ENCODE data around the gene INSIG2. TPM values are rescaled to one million over a fixed set of nuclear protein-coding genes. Genes with fewer than 3 reads are reported as not detected.
A peak's percentile ranks its signal among the peaks of the same experiment; 100 is the strongest.
"Not testable (repeated sequence)": the region's sequence is repeated elsewhere in the genome, so short reads cannot be mapped to it uniquely, and the experiment has no call there.

INSIG2 gene
- total RNA-seq, 1 experiment from 2014 or later, result 13.5 TPM

- DNase-seq (ENCODE audit: low read depth), result peak; percentile 98
Observed at GRCh38 chr2:118059919-118060478, 28.3 kb upstream of the INSIG2 start.

- DNase-seq (ENCODE audit: low read depth), result peak; percentile 97
Observed at GRCh38 chr2:118061135-118061955, 26.9 kb upstream of the INSIG2 start.

- DNase-seq (ENCODE audit: low read depth), result peak; percentile 44
Observed at GRCh38 chr2:118062048-118062447, 26.2 kb upstream of the INSIG2 start.

- DNase-seq (ENCODE audit: low read depth), result no peak
Observed at GRCh38 chr2:118062669-118063068, 25.6 kb upstream of the INSIG2 start.

- no peak for DNase-seq (ENCODE audit: low read depth)
Observed at GRCh38 chr2:118065015-118065706, 23.1 kb upstream of the INSIG2 start.

GRCh38 chr2:118065921-118066511 lies 22.3 kb upstream of the INSIG2 start:
- no peak for DNase-seq (ENCODE audit: low read depth)

GRCh38 chr2:118077636-118078247 lies 10.5 kb upstream of the INSIG2 start:
- DNase-seq (ENCODE audit: low read depth), result no peak

- DNase-seq (ENCODE audit: low read depth), result no peak
Observed at GRCh38 chr2:118078734-118079133, 9.5 kb upstream of the INSIG2 start.

GRCh38 chr2:118084491-118085089 lies 3.7 kb upstream of the INSIG2 start:
- DNase-seq (ENCODE audit: low read depth), result no peak

- no peak for DNase-seq (ENCODE audit: low read depth)
Observed at GRCh38 chr2:118085173-118086023, 2.9 kb upstream of the INSIG2 start.

- no peak for DNase-seq (ENCODE audit: low read depth)
Observed at GRCh38 chr2:118086024-118086633, 2.1 kb upstream of the INSIG2 start.

- peak; percentile 74 for DNase-seq (ENCODE audit: low read depth)
Observed at GRCh38 chr2:118089139-118089800, 999 bp downstream of the INSIG2 start.

- DNase-seq (ENCODE audit: low read depth), result no peak
Observed at GRCh38 chr2:118090387-118091139, 2.3 kb downstream of the INSIG2 start.

- DNase-seq (ENCODE audit: low read depth), result no peak
Observed at GRCh38 chr2:118091140-118091478, 2.8 kb downstream of the INSIG2 start.

GRCh38 chr2:118091631-118092030 lies 3.4 kb downstream of the INSIG2 start:
- no peak for DNase-seq (ENCODE audit: low read depth)

- DNase-seq (ENCODE audit: low read depth), result not testable (repeated sequence)
Observed at GRCh38 chr2:118094102-118094501, 5.8 kb downstream of the INSIG2 start.

- no peak for DNase-seq (ENCODE audit: low read depth)
Observed at GRCh38 chr2:118094503-118094902, 6.2 kb downstream of the INSIG2 start.

GRCh38 chr2:118095610-118096009 lies 7.3 kb downstream of the INSIG2 start:
- peak; percentile 26 for DNase-seq (ENCODE audit: low read depth)

- no peak for DNase-seq (ENCODE audit: low read depth)
Observed at GRCh38 chr2:118097657-118098056, 9.4 kb downstream of the INSIG2 start.

Measured in LHCN-M2 (cell line).